Endothelial cell of umbilical vein (primary cell): ENCODE data around the gene IRF6. TPM values are rescaled to one million over a fixed set of nuclear protein-coding genes. Genes with fewer than 3 reads are reported as not detected.

Source experiments
- BruUV-seq: library from RNA; stranded (reverse); fragments of 400-500 nt; replicated peaks from 2 replicates; lab custom pipeline; 2021; lab: Mats Ljungman, UMichigan
- CTCF ChIA-PET: fragments of 300-600, 350-600 bp; sonication (Branson Sonifier 250); formaldehyde crosslinking; loops from one replicate; lab custom pipeline; 2021; ENCODE audit warnings: antibody characterized with exemption, inconsistent platforms; lab: Charles Lee
- POLR2A ChIA-PET: fragments of 300-600, 350-600 bp; sonication (Branson Sonifier 250); formaldehyde crosslinking; loops from one replicate; lab custom pipeline; 2021; ENCODE audit warnings: antibody characterized with exemption, inconsistent platforms; lab: Charles Lee
- DNase-seq: peaks from one replicate; pipeline ENCODE4 v3.0.0-alpha.2; 2011; ENCODE audit warnings: low read depth, low spot score
- FAIRE-seq: peaks from 2 replicates; lab custom pipeline; 2011; peaks lifted over from hg19 to GRCh38; lab: Jason Lieb, UNC
- H2AFZ ChIP-seq: 2 replicates; pipeline ENCODE4 v1.6.0; 2012; ENCODE audit warnings: low read depth, low read length, control low read depth, inconsistent platforms
- H3K27ac ChIP-seq: 2 replicates; pipeline ENCODE4 v1.5.1; 2011; ENCODE audit warnings: low read depth, mild to moderate bottlenecking, control low read depth, low read length, moderate library complexity; ENCODE audit not compliant: insufficient read depth
- H3K27me3 ChIP-seq, 2 experiments: 2 replicates each; pipeline versions ENCODE4 v1.6.0 to v1.6.1; 2011; ENCODE audit warnings: low read length in 2 of 2, mixed read lengths in 1 of 2; ENCODE audit not compliant: control insufficient read depth in 2 of 2, insufficient read depth in 2 of 2
- H3K36me3 ChIP-seq, 2 experiments: 2 replicates in 1 of 2; 3 replicates in 1 of 2; pipeline ENCODE4 v1.5.1; 2011; ENCODE audit warnings: low read length in 2 of 2, mild to moderate bottlenecking in 1 of 2, moderate library complexity in 1 of 2; ENCODE audit not compliant: control insufficient read depth in 2 of 2, insufficient read depth in 2 of 2; ENCODE audit errors: extremely low read depth in 1 of 2
- H3K4me1 ChIP-seq: 3 replicates; pipeline ENCODE4 v1.5.1; 2011; ENCODE audit warnings: mild to moderate bottlenecking, low read length; ENCODE audit not compliant: control insufficient read depth, insufficient read depth; ENCODE audit errors: extremely low read depth
- H3K4me2 ChIP-seq: 2 replicates; pipeline ENCODE4 v1.6.1; 2011; ENCODE audit warnings: low read length, control low read depth, mixed read lengths; ENCODE audit not compliant: insufficient read depth
- H3K4me3 ChIP-seq, 3 experiments: fragments of 200-600 bp in 1 of 3; sonication (generic), shearing (Covaris generic) in 1 of 3; replicated peaks in 1 of 3; 2 replicates each; pipeline ENCODE4 v1.5.1; 2011 to 2016; ENCODE audit warnings: control low read depth in 3 of 3, low read length in 3 of 3, mild to moderate bottlenecking in 2 of 3, inconsistent platforms in 1 of 3, low read depth in 1 of 3, moderate library complexity in 1 of 3; ENCODE audit not compliant: insufficient read depth in 1 of 3
- H3K79me2 ChIP-seq: 2 replicates; pipeline ENCODE4 v1.6.0; 2012; ENCODE audit warnings: low read length, inconsistent platforms; ENCODE audit not compliant: control insufficient read depth, insufficient read depth
- H3K9ac ChIP-seq: replicated peaks from 2 replicates; pipeline ENCODE3; 2011; ENCODE audit warnings: low read length, control low read depth; ENCODE audit not compliant: insufficient read depth; ENCODE audit errors: extremely low read depth
- H3K9me1 ChIP-seq: replicated peaks from 3 replicates; pipeline ENCODE4 v1.6.0; 2011; ENCODE audit warnings: mild to moderate bottlenecking, low read length; ENCODE audit not compliant: control insufficient read depth, insufficient read depth; ENCODE audit errors: extremely low read depth
- H3K9me3 ChIP-seq: replicated peaks from 2 replicates; pipeline ENCODE4 v1.5.1; 2012; ENCODE audit warnings: low read length, inconsistent platforms; ENCODE audit not compliant: control insufficient read depth, insufficient read depth
- H4K20me1 ChIP-seq: replicated peaks from 2 replicates; pipeline ENCODE3; 2011; ENCODE audit warnings: mild to moderate bottlenecking, low read length; ENCODE audit not compliant: control insufficient read depth, insufficient read depth; ENCODE audit errors: extremely low read depth
- EZH2 ChIP-seq: IDR thresholded peaks from 2 replicates; pipeline ENCODE4 v1.6.1; 2012; ENCODE audit warnings: borderline replicate concordance, low read depth, mild to moderate bottlenecking, moderate library complexity, low read length, inconsistent platforms; ENCODE audit not compliant: severe bottlenecking
- GATA2 ChIP-seq: IDR thresholded peaks from 2 replicates; pipeline ENCODE4 v1.7.0; 2011; ENCODE audit warnings: low read depth, mild to moderate bottlenecking, moderate library complexity, mixed read lengths, low read length; ENCODE audit not compliant: insufficient read length, insufficient read depth
- JUN ChIP-seq: IDR thresholded peaks from 2 replicates; pipeline ENCODE4 v1.6.1; 2011; ENCODE audit warnings: borderline replicate concordance, low read depth; ENCODE audit not compliant: insufficient read length, insufficient read depth
- dilution Hi-C: fragments of 300-500 bp; cut with MboI; formaldehyde crosslinking; loops from one replicate; pipeline ENCODE4 v1.15.0; 2019; ENCODE audit warnings: low sequenced_read_pairs; ENCODE audit not compliant: extremely low pct_ligation_motif_present
- intact Hi-C: fragments of 100-400 bp; cut with micrococcal nuclease; formaldehyde crosslinking; loops from one replicate; pipeline ENCODE4 v1.10.0; 2022
- polyA plus RNA-seq, 4 experiments: library from polyadenylated mRNA; depleted of rRNA in 3 of 4; stranded (reverse) in 3 of 4; unstranded in 1 of 4; fragments of >200 nt; gene quantifications; 2 replicates each; pipeline versions ENCODE4 v1.2.1 to v1.2.3, GENCODE V29; 2011 to 2012; ENCODE audit warnings: missing spikeins in 1 of 4
- total RNA-seq: library from RNA; stranded (reverse); gene quantifications from 2 replicates; pipeline ENCODE4 v1.2.3, GENCODE V29; 2021
- TF ChIP-seq, protein P1 (sequence below): IDR thresholded peaks from 2 replicates; pipeline ENCODE4 v1.6.1; 2011; ENCODE audit not compliant: insufficient read depth, insufficient read length
- TF ChIP-seq, protein P2 (sequence below), 2 donors: IDR thresholded peaks; 1 replicate in 1 of 2; 2 replicates in 1 of 2; pipeline ENCODE4 v1.5.1; 2011; ENCODE audit warnings: low read length in 2 of 2, mild to moderate bottlenecking in 2 of 2, moderate library complexity in 2 of 2, control low read depth in 1 of 2, inconsistent platforms in 1 of 2, low read depth in 1 of 2; ENCODE audit not compliant: insufficient read depth in 1 of 2; ENCODE audit errors: extremely low read depth in 1 of 2

IRF6 gene
- total and polyA plus RNA-seq, 2 donors (not counting 3 experiments of a cell fraction or from before 2014, with no cell fraction given): 42.0 to 55.8 TPM

DNA sequence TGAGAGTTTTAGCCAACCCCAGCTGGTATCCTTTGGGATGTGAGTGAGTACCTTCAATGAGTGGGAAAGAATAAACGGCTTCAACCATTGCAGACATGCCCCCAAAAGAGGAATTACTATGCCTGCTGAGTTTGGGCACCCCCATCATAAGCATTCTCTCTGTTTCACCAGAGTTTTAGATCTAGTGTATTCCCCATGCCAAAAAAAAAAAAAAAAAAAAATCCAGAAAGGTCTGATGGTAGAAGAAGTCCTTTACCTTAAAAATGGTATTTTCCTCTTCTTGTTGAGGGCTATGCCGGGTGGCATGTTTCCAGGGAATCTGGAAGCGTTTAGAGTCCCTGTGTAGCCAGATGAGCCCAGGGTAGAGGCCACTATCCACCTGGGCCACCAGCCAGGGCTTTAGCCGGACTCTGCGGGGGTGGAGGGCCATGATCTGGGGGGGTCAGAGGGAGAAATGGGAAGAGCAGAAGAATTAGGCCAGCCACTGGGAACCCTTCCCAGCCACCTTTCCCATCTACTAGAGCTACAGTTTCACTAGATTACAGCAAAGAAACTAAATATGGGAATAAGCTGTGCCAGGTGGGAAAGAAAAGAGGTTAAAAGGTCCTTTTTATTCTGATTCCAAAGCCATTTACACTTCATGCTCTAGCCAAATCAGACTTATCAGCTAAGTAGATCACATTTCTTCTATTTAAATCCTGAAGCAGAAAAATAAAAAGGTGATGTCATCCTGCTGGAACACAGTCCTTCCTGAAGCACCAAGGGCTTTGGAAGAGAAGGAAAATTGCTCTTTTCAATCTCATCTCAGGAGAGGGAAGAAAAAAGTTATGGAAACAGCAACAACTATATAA is 4.7 kb downstream of the IRF6 start:
- no peak overlapping the region for H2AFZ ChIP-seq
- H3K4me2 ChIP-seq: peak overlapping the region; percentile 72
- CTCF ChIA-PET: interaction anchor here (0.6 to 2.7 kb wide), 4 partner anchors 10 to 32 kb away, joined by 3 to 20 read pairs (median 6); partner anchors contain the start of gene C1orf74
- dilution Hi-C loops (no loop called here), intact Hi-C loops (loop anchor here (2.0 kb wide), 1 partner anchor 32 kb away; no protein-coding TSS in a partner anchor)
- H3K36me3 ChIP-seq: peaks cover 0 to 1% of the 10 kb centered on the region in 2 experiments
- DNase-seq: peak; percentile 87
- peaks cover 25% of the 10 kb centered on the region for H3K4me1 ChIP-seq
- H3K27me3 ChIP-seq: no peaks in the 10 kb centered on the region
- H3K9me1 ChIP-seq: no peaks in the 10 kb centered on the region
- peak overlapping the region; percentile 99 for H3K27ac ChIP-seq
- BruUV-seq: no TSS peak
- no peaks in the 10 kb centered on the region for H3K9me3 ChIP-seq
- POLR2A ChIA-PET: interaction anchor here (1.5 kb wide), 1 partner anchor 39 kb away, joined by 6 read pairs; no protein-coding TSS in a partner anchor
- peak; percentile 88 for FAIRE-seq
- no peaks in the 10 kb centered on the region for H4K20me1 ChIP-seq
- no peaks in the 10 kb centered on the region for H3K79me2 ChIP-seq
- H3K9ac ChIP-seq: peak overlapping the region; percentile 91
- peak overlapping the region in 2 of 3 experiments; percentile 13 to 40 for H3K4me3 ChIP-seq
- TF ChIP-seq JUN: peak; percentile 67
- TF ChIP-seq EZH2: no peak
- TF ChIP-seq, protein P1, sequence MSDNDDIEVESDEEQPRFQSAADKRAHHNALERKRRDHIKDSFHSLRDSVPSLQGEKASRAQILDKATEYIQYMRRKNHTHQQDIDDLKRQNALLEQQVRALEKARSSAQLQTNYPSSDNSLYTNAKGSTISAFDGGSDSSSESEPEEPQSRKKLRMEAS: no peak

DNA sequence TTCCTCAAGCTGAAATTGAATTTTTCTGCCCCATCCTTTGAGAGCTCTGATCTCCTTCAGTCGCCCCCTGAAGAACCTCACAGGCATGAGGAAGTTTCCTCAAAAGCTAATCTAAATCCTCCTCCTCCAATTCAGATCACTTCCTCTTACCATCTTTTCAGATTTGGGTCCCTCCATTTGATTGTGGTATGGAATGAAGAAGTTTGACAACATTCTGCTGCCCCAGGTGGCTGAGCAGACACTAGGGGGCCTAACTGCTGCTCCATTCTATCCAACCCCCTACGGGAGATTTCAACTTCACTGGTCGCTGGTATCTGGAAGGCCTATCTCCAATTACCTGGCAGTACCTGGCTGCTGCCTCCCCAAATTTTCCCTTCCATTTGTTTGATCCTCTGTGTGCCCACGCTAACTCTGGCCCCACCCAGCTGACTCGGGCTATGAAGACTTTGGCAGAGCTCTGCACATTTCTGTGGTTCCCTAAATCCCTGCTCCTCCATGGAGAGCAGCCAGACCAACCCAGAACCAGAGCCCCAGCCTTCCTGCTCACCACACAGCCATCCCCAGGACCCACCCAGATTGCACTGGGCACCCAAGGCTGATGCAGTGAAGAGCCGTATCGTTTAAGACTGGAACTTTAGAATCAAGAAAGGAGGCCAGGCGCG is 7.8 kb downstream of the IRF6 start:
- no peak overlapping the region for H3K4me3 ChIP-seq
- dilution Hi-C loops (no loop called here), intact Hi-C loops (no loop called here)
- no peak overlapping the region for H2AFZ ChIP-seq
- H4K20me1 ChIP-seq: no peaks in the 10 kb centered on the region
- FAIRE-seq (no peak), DNase-seq (no peak)
- H3K9me1 ChIP-seq: no peaks in the 10 kb centered on the region
- peaks cover 7 to 14% of the 10 kb centered on the region in 2 experiments for H3K36me3 ChIP-seq
- CTCF ChIA-PET: interaction anchor here (1.4 kb wide), 1 partner anchor 10 kb away, joined by 5 read pairs; no protein-coding TSS in a partner anchor
- H3K9ac ChIP-seq: no peak overlapping the region
- TF ChIP-seq, protein P2, sequence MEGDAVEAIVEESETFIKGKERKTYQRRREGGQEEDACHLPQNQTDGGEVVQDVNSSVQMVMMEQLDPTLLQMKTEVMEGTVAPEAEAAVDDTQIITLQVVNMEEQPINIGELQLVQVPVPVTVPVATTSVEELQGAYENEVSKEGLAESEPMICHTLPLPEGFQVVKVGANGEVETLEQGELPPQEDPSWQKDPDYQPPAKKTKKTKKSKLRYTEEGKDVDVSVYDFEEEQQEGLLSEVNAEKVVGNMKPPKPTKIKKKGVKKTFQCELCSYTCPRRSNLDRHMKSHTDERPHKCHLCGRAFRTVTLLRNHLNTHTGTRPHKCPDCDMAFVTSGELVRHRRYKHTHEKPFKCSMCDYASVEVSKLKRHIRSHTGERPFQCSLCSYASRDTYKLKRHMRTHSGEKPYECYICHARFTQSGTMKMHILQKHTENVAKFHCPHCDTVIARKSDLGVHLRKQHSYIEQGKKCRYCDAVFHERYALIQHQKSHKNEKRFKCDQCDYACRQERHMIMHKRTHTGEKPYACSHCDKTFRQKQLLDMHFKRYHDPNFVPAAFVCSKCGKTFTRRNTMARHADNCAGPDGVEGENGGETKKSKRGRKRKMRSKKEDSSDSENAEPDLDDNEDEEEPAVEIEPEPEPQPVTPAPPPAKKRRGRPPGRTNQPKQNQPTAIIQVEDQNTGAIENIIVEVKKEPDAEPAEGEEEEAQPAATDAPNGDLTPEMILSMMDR (IDR thresholded peaks at IDR 0.05; ENCODE audit: extremely low read depth in 1 of 2, insufficient read depth in 1 of 2, low read depth in 1 of 2, low read length in 2 of 2): peak in 1 of 2 donors; percentile 20
- TF ChIP-seq GATA2: no peak
- no peak overlapping the region for H3K4me2 ChIP-seq
- POLR2A ChIA-PET: no interaction called here
- no TSS peak for BruUV-seq
- H3K9me3 ChIP-seq: no peaks in the 10 kb centered on the region
- H3K27ac ChIP-seq: no peak overlapping the region
- no peaks in the 10 kb centered on the region for H3K27me3 ChIP-seq
- peaks cover 24% of the 10 kb centered on the region for H3K4me1 ChIP-seq
- H3K79me2 ChIP-seq: no peaks in the 10 kb centered on the region
